ENCODE results near the gene EIPR1.

EIPR1 gene

DNA sequence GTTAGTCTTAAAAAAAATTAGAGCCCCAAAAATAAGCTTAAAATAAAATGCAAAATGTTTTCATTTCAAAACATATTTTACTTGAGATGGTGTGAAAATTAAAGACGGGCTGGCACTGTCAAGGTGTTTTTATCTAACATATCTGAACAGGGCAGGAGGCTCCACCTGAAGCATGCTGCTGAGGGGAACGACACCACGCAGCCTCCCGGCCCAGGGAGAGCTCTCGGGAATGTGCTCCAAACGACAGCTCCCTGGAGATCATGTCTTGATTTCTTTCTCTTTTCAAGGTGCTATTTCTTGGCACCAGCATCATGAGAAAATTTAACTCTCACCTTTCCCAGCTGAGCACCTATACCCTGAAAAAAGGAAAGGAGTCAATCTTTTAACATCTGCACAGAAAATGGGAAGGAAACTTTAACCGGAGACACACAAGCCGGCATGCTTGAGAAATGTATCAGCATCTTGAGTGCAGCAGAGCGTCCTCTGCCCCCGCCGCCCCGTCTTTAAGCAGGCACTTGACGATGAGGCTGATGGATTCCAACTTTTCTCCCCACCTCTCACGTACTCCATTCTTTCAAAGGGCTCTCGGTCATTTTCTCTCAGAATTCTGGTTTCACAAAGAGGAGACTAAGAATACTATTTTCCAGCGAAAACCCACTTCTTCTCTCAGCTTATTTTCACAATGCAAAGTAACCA, 56.6 kb downstream of the EIPR1 start:
- Histone ChIP-seq H3K27ac (ENCODE audit: insufficient read depth in 1 of 2, low read depth in 1 of 2, low read length in 2 of 2, poor library complexity in 1 of 2, severe bottlenecking in 2 of 2) (no peak overlapping the region), H3K36me3 (ENCODE audit: control insufficient read depth in 4 of 4, insufficient read depth in 4 of 4, low read length in 3 of 4) (peaks cover 0 to 38% (median 8%) of the 10 kb centered on the region in 4 experiments), H3K27me3 (replicated peaks in 2 of 5; ENCODE audit: control insufficient read depth in 4 of 5, insufficient read depth in 5 of 5, low read length in 4 of 5) (no peaks in the 10 kb centered on the region), H3K9me3 (ENCODE audit: control extremely low read depth in 1 of 5, control insufficient read depth in 4 of 5, insufficient read depth in 2 of 5, low read depth in 1 of 5, low read length in 4 of 5) (no peaks in the 10 kb centered on the region), H3K4me1 (ENCODE audit: control extremely low read depth in 1 of 4, control insufficient read depth in 4 of 4, insufficient read depth in 4 of 4, low read length in 3 of 4) (no peaks in the 10 kb centered on the region), H3K4me3 (ENCODE audit: control insufficient read depth in 1 of 7, extremely low read depth in 1 of 7, insufficient read depth in 4 of 7, low read depth in 2 of 7, low read length in 6 of 7) (no peak overlapping the region)
- 80% methylated on average over 9 of the region's 16 CpGs for WGBS (ENCODE audit: insufficient coverage)
- POLR2A ChIA-PET = no interaction called here
- no peak for DNase-seq
- CTCF ChIA-PET = no interaction called here

GRCh38 chr2:3319745-3320566, 57.7 kb downstream of the EIPR1 start:
- Histone ChIP-seq H3K4me3 (ENCODE audit: control insufficient read depth in 1 of 7, extremely low read depth in 1 of 7, insufficient read depth in 4 of 7, low read depth in 2 of 7, low read length in 6 of 7) (no peak overlapping the region), H3K36me3 (ENCODE audit: control insufficient read depth in 4 of 4, insufficient read depth in 4 of 4, low read length in 3 of 4) (peaks cover 0 to 31% (median 7%) of the 10 kb centered on the region in 4 experiments), H3K27ac (ENCODE audit: insufficient read depth in 1 of 2, low read depth in 1 of 2, low read length in 2 of 2, poor library complexity in 1 of 2, severe bottlenecking in 2 of 2) (no peak overlapping the region), H3K9me3 (ENCODE audit: control extremely low read depth in 1 of 5, control insufficient read depth in 4 of 5, insufficient read depth in 2 of 5, low read depth in 1 of 5, low read length in 4 of 5) (no peaks in the 10 kb centered on the region), H3K4me1 (ENCODE audit: control extremely low read depth in 1 of 4, control insufficient read depth in 4 of 4, insufficient read depth in 4 of 4, low read length in 3 of 4) (no peaks in the 10 kb centered on the region), H3K27me3 (replicated peaks in 2 of 5; ENCODE audit: control insufficient read depth in 4 of 5, insufficient read depth in 5 of 5, low read length in 4 of 5) (no peaks in the 10 kb centered on the region)
- DNase-seq = no peak
- 96% methylated on average over 20 of the region's 26 CpGs for WGBS (ENCODE audit: insufficient coverage)
- ChIA-PET CTCF (no interaction called here), POLR2A (no interaction called here)

DNA sequence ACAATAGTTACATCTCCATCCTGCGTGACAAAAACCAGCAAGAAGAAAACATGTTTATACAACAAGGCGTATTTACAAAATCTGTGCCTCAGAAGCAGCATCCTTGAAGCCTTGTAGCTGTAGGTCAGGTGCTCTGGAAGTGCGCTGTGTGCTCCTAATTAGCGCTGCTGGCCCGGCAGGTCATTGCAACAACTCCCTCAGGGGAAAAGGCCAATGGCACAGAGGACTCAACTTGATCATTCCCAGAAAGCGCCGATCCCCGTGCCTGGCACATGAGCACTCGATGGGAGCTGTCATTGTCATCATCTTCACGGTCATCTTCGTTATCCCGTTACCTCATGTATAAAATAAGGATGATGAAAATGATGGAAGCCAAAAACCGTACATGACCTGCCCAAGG, 58.5 kb downstream of the EIPR1 start:
- Histone ChIP-seq H3K27ac (ENCODE audit: insufficient read depth in 1 of 2, low read depth in 1 of 2, low read length in 2 of 2, poor library complexity in 1 of 2, severe bottlenecking in 2 of 2) (no peak overlapping the region), H3K9me3 (ENCODE audit: control extremely low read depth in 1 of 5, control insufficient read depth in 4 of 5, insufficient read depth in 2 of 5, low read depth in 1 of 5, low read length in 4 of 5) (no peaks in the 10 kb centered on the region), H3K27me3 (replicated peaks in 2 of 5; ENCODE audit: control insufficient read depth in 4 of 5, insufficient read depth in 5 of 5, low read length in 4 of 5) (no peaks in the 10 kb centered on the region), H3K36me3 (ENCODE audit: control insufficient read depth in 4 of 4, insufficient read depth in 4 of 4, low read length in 3 of 4) (peaks cover 0 to 31% (median 5%) of the 10 kb centered on the region in 4 experiments), H3K4me1 (ENCODE audit: control extremely low read depth in 1 of 4, control insufficient read depth in 4 of 4, insufficient read depth in 4 of 4, low read length in 3 of 4) (no peaks in the 10 kb centered on the region), H3K4me3 (ENCODE audit: control insufficient read depth in 1 of 7, extremely low read depth in 1 of 7, insufficient read depth in 4 of 7, low read depth in 2 of 7, low read length in 6 of 7) (no peak overlapping the region)
- DNase-seq = no peak
- 91% methylated on average over 12 of the region's 13 CpGs for WGBS (ENCODE audit: insufficient coverage)
- ChIA-PET CTCF (no interaction called here), POLR2A (no interaction called here)

DNA sequence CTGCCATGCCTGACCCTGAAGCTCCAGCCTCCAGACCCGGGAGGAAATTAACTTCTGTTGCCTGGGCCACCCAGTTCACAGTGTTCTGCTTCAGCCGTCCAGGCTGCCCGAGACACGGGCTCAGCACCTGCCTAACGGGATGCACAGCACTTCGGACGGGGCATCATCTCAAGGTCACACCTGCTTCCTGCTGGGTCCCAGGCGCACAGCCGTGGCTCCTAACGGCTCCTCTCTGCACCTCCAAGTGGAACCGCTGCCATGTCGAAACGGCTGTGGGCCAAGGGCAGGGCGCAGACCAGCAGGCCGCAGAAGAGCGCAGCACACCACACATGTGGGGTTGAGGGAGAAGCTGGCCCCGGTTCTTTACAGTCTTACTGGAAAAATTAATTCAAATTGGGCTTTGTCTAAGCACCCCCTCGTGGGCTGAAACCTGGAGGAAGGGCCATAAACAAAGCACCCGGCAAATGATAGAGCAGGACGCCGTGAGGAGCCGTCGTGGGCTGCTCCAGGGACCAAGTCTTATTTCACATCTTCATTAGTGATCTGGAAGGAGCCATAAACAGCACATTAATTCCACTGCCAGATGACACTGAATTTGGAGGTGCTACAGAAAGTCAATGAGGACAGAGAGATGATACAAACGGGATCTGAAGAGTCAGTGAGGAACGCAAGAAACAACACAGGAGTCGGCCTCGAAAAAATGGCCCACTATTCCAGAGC, 59.6 kb downstream of the EIPR1 start:
- POLR2A ChIA-PET = no interaction called here
- Histone ChIP-seq H3K27me3 (replicated peaks in 2 of 5; ENCODE audit: control insufficient read depth in 4 of 5, insufficient read depth in 5 of 5, low read length in 4 of 5) (no peaks in the 10 kb centered on the region), H3K4me1 (ENCODE audit: control extremely low read depth in 1 of 4, control insufficient read depth in 4 of 4, insufficient read depth in 4 of 4, low read length in 3 of 4) (no peaks in the 10 kb centered on the region), H3K36me3 (ENCODE audit: control insufficient read depth in 4 of 4, insufficient read depth in 4 of 4, low read length in 3 of 4) (peaks cover 0 to 25% (median 5%) of the 10 kb centered on the region in 4 experiments), H3K9me3 (ENCODE audit: control extremely low read depth in 1 of 5, control insufficient read depth in 4 of 5, insufficient read depth in 2 of 5, low read depth in 1 of 5, low read length in 4 of 5) (peaks cover 0 to under 1% (median 0%) of the 10 kb centered on the region in 5 experiments), H3K4me3 (ENCODE audit: control insufficient read depth in 1 of 7, extremely low read depth in 1 of 7, insufficient read depth in 4 of 7, low read depth in 2 of 7, low read length in 6 of 7) (no peak overlapping the region), H3K27ac (ENCODE audit: insufficient read depth in 1 of 2, low read depth in 1 of 2, low read length in 2 of 2, poor library complexity in 1 of 2, severe bottlenecking in 2 of 2) (no peak overlapping the region)
- DNase-seq = no peak
- 94% methylated on average over 26 of the region's 27 CpGs for WGBS (ENCODE audit: insufficient coverage)
- CTCF ChIA-PET = interaction anchor here (1.4 kb wide), 1 partner anchor 10 kb away, joined by 3 read pairs; no protein-coding TSS in a partner anchor

GRCh38 chr2:3317277-3317685, 60.3 kb downstream of the EIPR1 start:
- 98% methylated on average over 12 of the region's 21 CpGs for WGBS (ENCODE audit: insufficient coverage)
- H3K27me3 ChIP-seq (replicated peaks in 2 of 5; ENCODE audit: control insufficient read depth in 4 of 5, insufficient read depth in 5 of 5, low read length in 4 of 5) = no peaks in the 10 kb centered on the region
- peaks cover 0 to 20% (median 5%) of the 10 kb centered on the region in 4 experiments for H3K36me3 ChIP-seq (ENCODE audit: control insufficient read depth in 4 of 4, insufficient read depth in 4 of 4, low read length in 3 of 4)
- H3K4me1 ChIP-seq (ENCODE audit: control extremely low read depth in 1 of 4, control insufficient read depth in 4 of 4, insufficient read depth in 4 of 4, low read length in 3 of 4) = no peaks in the 10 kb centered on the region
- POLR2A ChIA-PET = no interaction called here
- no peak for DNase-seq
- CTCF ChIA-PET = interaction anchor here (1.4 kb wide), 1 partner anchor 10 kb away, joined by 3 read pairs; no protein-coding TSS in a partner anchor
- H3K27ac ChIP-seq (ENCODE audit: insufficient read depth in 1 of 2, low read depth in 1 of 2, low read length in 2 of 2, poor library complexity in 1 of 2, severe bottlenecking in 2 of 2) = no peak overlapping the region
- H3K9me3 ChIP-seq (ENCODE audit: control extremely low read depth in 1 of 5, control insufficient read depth in 4 of 5, insufficient read depth in 2 of 5, low read depth in 1 of 5, low read length in 4 of 5) = peaks cover 0 to 3% (median 0%) of the 10 kb centered on the region in 5 experiments
- H3K4me3 ChIP-seq (ENCODE audit: control insufficient read depth in 1 of 7, extremely low read depth in 1 of 7, insufficient read depth in 4 of 7, low read depth in 2 of 7, low read length in 6 of 7) = no peak overlapping the region

- Histone ChIP-seq H3K36me3 (ENCODE audit: control insufficient read depth in 4 of 4, insufficient read depth in 4 of 4, low read length in 3 of 4) (peaks cover 0 to 16% (median 5%) of the 10 kb centered on the region in 4 experiments), H3K4me3 (ENCODE audit: control insufficient read depth in 1 of 7, extremely low read depth in 1 of 7, insufficient read depth in 4 of 7, low read depth in 2 of 7, low read length in 6 of 7) (no peak overlapping the region), H3K9me3 (ENCODE audit: control extremely low read depth in 1 of 5, control insufficient read depth in 4 of 5, insufficient read depth in 2 of 5, low read depth in 1 of 5, low read length in 4 of 5) (peaks cover 0 to 3% (median 0%) of the 10 kb centered on the region in 5 experiments), H3K27me3 (replicated peaks in 2 of 5; ENCODE audit: control insufficient read depth in 4 of 5, insufficient read depth in 5 of 5, low read length in 4 of 5) (no peaks in the 10 kb centered on the region), H3K27ac (ENCODE audit: insufficient read depth in 1 of 2, low read depth in 1 of 2, low read length in 2 of 2, poor library complexity in 1 of 2, severe bottlenecking in 2 of 2) (no peak overlapping the region), H3K4me1 (ENCODE audit: control extremely low read depth in 1 of 4, control insufficient read depth in 4 of 4, insufficient read depth in 4 of 4, low read length in 3 of 4) (no peaks in the 10 kb centered on the region)
- no peak for DNase-seq
- WGBS (ENCODE audit: insufficient coverage) = 93% methylated on average over 11 of the region's 11 CpGs
- CTCF ChIA-PET = interaction anchor here (1.4 kb wide), 1 partner anchor 11 kb away, joined by 3 read pairs; no protein-coding TSS in a partner anchor
- POLR2A ChIA-PET = no interaction called here
Observed at GRCh38 chr2:3316456-3317276, 61.0 kb downstream of the EIPR1 start.
